Ectodermal cell (in vitro differentiated cells): Measurements from ENCODE around the gene STX18.

Experiments
- H3K27ac ChIP-seq: 2 replicates; pipeline ENCODE4 v1.7.0; 2013; ENCODE audit warnings: mild to moderate bottlenecking, low read depth, low read length; ENCODE audit not compliant: insufficient read depth, poor library complexity, severe bottlenecking
- H3K27me3 ChIP-seq: 2 replicates; pipeline ENCODE4 v1.7.0; 2013; ENCODE audit warnings: mild to moderate bottlenecking, low read length; ENCODE audit not compliant: insufficient read depth, control insufficient read depth, poor library complexity, severe bottlenecking
- H3K36me3 ChIP-seq: one replicate; pipeline ENCODE4 v1.7.0; 2013; ENCODE audit warnings: low read length; ENCODE audit not compliant: control insufficient read depth, insufficient read depth
- H3K4me1 ChIP-seq: one replicate; pipeline ENCODE4 v1.7.0; 2013; ENCODE audit warnings: low read length; ENCODE audit not compliant: control insufficient read depth, insufficient read depth
- H3K4me3 ChIP-seq: 2 replicates; pipeline ENCODE4 v1.7.0; 2013; ENCODE audit warnings: low read depth, low read length, control low read depth; ENCODE audit not compliant: insufficient read depth
- H3K9me3 ChIP-seq: 2 replicates; pipeline ENCODE4 v1.7.0; 2013; ENCODE audit warnings: mild to moderate bottlenecking, low read length, moderate library complexity; ENCODE audit not compliant: control insufficient read depth
- WGBS, 2 experiments: methylation state at CpG; one replicate each; pipeline ENCODE4 v1.1.7; 2013; ENCODE audit warnings: missing lambda C conversion rate in 2 of 2; 5-methylcytosine and 5-hydroxymethylcytosine counted together

STX18 gene

GRCh38 chr4:4486969-4487368 lies 54.9 kb downstream of the STX18 start:
- no peak overlapping the region for H3K27ac ChIP-seq
- H3K4me1 ChIP-seq = peaks cover 14% of the 10 kb centered on the region
- WGBS, 2 experiments = 71 to 73% methylated on average over 3 of the region's 3 CpGs
- no peaks in the 10 kb centered on the region for H3K27me3 ChIP-seq
- H3K4me3 ChIP-seq = no peak overlapping the region
- no peaks in the 10 kb centered on the region for H3K36me3 ChIP-seq
- no peaks in the 10 kb centered on the region for H3K9me3 ChIP-seq

DNA sequence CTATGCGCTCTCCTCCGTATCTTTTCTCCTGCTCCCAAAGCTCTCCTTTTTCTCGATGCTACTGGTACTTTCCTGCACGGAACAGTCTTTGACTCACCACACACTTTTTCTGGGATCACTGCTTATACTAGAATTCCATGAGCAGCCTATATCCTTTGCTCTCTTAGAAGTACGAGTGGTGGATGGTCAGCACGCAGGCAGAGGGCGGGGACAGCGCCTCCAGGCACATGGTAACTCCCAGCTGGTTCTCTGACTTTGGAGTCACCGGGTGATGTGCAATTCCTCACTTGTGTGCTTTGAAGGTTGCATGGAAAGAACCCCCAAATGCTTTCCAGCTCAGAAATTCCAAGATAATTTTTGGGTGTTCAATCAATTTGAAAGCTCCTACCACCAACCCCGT lies 56.0 kb downstream of the STX18 start:
- no peak overlapping the region for H3K4me3 ChIP-seq
- no peaks in the 10 kb centered on the region for H3K9me3 ChIP-seq
- H3K27me3 ChIP-seq = no peaks in the 10 kb centered on the region
- WGBS, 2 experiments = 84 to 88% methylated on average over 10 of the region's 10 CpGs
- no peak overlapping the region for H3K27ac ChIP-seq
- peaks cover 26% of the 10 kb centered on the region for H3K4me1 ChIP-seq
- no peaks in the 10 kb centered on the region for H3K36me3 ChIP-seq

GRCh38 chr4:4481399-4481994 lies 60.4 kb downstream of the STX18 start:
- H3K27ac ChIP-seq = peak overlapping the region; percentile 96

GRCh38 chr4:4480685-4481398 lies 61.0 kb downstream of the STX18 start:
- WGBS, 2 experiments = 4 to 5% methylated on average over 6 of the region's 6 CpGs
- Histone ChIP-seq H3K27me3 (no peaks in the 10 kb centered on the region), H3K27ac (peak overlapping the region; percentile 96), H3K9me3 (no peaks in the 10 kb centered on the region), H3K4me3 (no peak overlapping the region), H3K4me1 (peaks cover 37% of the 10 kb centered on the region), H3K36me3 (no peaks in the 10 kb centered on the region)

More at GRCh38 chr4:4481399-4481994, 60.4 kb downstream of the STX18 start:
- Histone ChIP-seq H3K27me3 (no peaks in the 10 kb centered on the region), H3K4me3 (no peak overlapping the region), H3K9me3 (no peaks in the 10 kb centered on the region), H3K4me1 (peaks cover 37% of the 10 kb centered on the region), H3K36me3 (no peaks in the 10 kb centered on the region)
- WGBS, 2 experiments = 61 to 65% methylated on average over 3 of the region's 3 CpGs

- Histone ChIP-seq H3K27ac (peak overlapping the region; percentile 96), H3K36me3 (no peaks in the 10 kb centered on the region), H3K4me1 (peaks cover 37% of the 10 kb centered on the region), H3K27me3 (no peaks in the 10 kb centered on the region), H3K9me3 (no peaks in the 10 kb centered on the region), H3K4me3 (no peak overlapping the region)
- WGBS, 2 experiments = 78 to 80% methylated on average over 7 of the region's 7 CpGs
These were observed 61.6 kb downstream of the STX18 start for GRCh38 chr4:4480205-4480604.

- WGBS, 2 experiments = 90 to 96% methylated on average over 2 of the region's 2 CpGs
- Histone ChIP-seq H3K4me1 (peaks cover 31% of the 10 kb centered on the region), H3K36me3 (no peaks in the 10 kb centered on the region), H3K4me3 (no peak overlapping the region), H3K27me3 (no peaks in the 10 kb centered on the region), H3K9me3 (no peaks in the 10 kb centered on the region), H3K27ac (no peak overlapping the region)
These were observed 62.5 kb downstream of the STX18 start for GRCh38 chr4:4479366-4479765.

DNA sequence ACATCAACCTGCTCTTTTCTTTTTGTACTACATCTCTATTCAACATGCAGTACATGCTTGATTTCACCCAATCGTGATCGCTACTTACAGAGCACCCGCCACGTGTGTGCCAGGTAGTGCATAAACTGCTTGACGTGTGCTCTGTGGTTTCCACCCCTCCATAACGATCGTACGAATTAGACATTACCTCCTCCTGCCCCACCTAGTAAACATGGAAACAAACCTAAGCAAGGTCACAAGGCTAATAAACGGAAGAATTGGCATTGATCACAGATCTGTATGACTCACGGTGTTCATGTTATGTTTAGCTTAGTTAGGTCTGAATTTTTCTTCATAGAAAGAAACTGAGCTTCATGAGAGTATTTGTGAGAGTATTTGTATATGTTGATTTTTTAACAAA lies 64.1 kb downstream of the STX18 start:
- H3K27ac ChIP-seq = no peak overlapping the region
- 89 to 93% methylated on average over 10 of the region's 10 CpGs for WGBS, 2 experiments
- no peak overlapping the region for H3K4me3 ChIP-seq
- H3K9me3 ChIP-seq = no peaks in the 10 kb centered on the region
- H3K36me3 ChIP-seq = no peaks in the 10 kb centered on the region
- H3K4me1 ChIP-seq = peaks cover 30% of the 10 kb centered on the region
- H3K27me3 ChIP-seq = no peaks in the 10 kb centered on the region

- 90 to 92% methylated on average over 3 of the region's 3 CpGs for WGBS, 2 experiments
- no peaks in the 10 kb centered on the region for H3K9me3 ChIP-seq
- H3K4me1 ChIP-seq = peaks cover 27% of the 10 kb centered on the region
- no peaks in the 10 kb centered on the region for H3K36me3 ChIP-seq
- H3K27me3 ChIP-seq = no peaks in the 10 kb centered on the region
- no peak overlapping the region for H3K27ac ChIP-seq
- no peak overlapping the region for H3K4me3 ChIP-seq
These were observed 64.5 kb downstream of the STX18 start for GRCh38 chr4:4477391-4477790.

- no peaks in the 10 kb centered on the region for H3K27me3 ChIP-seq
- no peak overlapping the region for H3K4me3 ChIP-seq
- H3K36me3 ChIP-seq = no peaks in the 10 kb centered on the region
- WGBS, 2 experiments = 94 to 96% methylated on average over 3 of the region's 3 CpGs
- peaks cover under 1% of the 10 kb centered on the region for H3K4me1 ChIP-seq
- no peaks in the 10 kb centered on the region for H3K9me3 ChIP-seq
- no peak overlapping the region for H3K27ac ChIP-seq
These were observed 67.4 kb downstream of the STX18 start for GRCh38 chr4:4474476-4474875.

- WGBS, 2 experiments = 91 to 94% methylated on average over 8 of the region's 8 CpGs
- no peak overlapping the region for H3K4me3 ChIP-seq
- peaks cover 3% of the 10 kb centered on the region for H3K36me3 ChIP-seq
- H3K27ac ChIP-seq = no peak overlapping the region
- H3K27me3 ChIP-seq = no peaks in the 10 kb centered on the region
- no peaks in the 10 kb centered on the region for H3K9me3 ChIP-seq
- H3K4me1 ChIP-seq = no peaks in the 10 kb centered on the region
These were observed 69.4 kb downstream of the STX18 start for GRCh38 chr4:4472344-4472958.
